Stimulated activated CD4-positive, alpha-beta T cell treated with anti-CD3 and anti-CD28 coated beads, Interleukin-4, amount 100 ng/mL, for 48 hours (primary cell): ENCODE data around the gene MYLK4.
"Not testable (repeated sequence)": the region's sequence is repeated elsewhere in the genome, so short reads cannot be mapped to it uniquely, and the experiment has no call there.

Source experiments
- DNase-seq, 2 donors: peaks; one replicate each; pipeline ENCODE4 v3.0.0-alpha.2; 2020; ENCODE audit warnings: low read depth in 2 of 2

The MYLK4 gene

DNA sequence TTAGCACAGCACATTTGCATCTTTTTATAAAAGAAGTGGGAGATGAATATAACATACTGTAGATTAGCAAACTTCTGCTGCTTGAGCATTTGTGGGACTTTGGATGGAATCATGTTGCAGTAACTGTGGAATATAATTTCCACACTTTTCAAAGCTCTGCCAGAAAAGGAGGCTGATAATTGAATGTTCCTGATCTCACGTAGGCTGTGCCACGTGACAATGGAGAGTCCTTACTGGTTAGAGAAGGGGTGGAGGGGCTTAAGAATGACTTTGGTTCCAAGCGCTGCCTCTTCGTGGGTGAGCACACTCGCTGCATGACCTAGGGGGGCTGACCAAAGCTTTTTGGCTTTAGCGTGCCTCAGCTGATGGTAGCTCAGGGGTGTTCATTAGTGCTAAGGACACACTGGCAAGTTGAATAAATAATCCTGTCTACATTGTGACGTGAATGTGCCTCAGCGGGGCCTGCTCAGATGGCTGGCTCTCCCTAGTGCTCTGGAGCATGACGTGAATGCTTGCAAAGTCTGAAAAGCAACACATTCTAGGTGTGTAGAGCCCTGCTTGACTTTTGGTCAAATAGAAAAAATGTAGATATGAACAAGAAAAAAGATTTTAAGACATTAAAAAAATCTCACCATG lies 29.5 kb upstream of the MYLK4 start:
- DNase-seq, result no peak

DNA sequence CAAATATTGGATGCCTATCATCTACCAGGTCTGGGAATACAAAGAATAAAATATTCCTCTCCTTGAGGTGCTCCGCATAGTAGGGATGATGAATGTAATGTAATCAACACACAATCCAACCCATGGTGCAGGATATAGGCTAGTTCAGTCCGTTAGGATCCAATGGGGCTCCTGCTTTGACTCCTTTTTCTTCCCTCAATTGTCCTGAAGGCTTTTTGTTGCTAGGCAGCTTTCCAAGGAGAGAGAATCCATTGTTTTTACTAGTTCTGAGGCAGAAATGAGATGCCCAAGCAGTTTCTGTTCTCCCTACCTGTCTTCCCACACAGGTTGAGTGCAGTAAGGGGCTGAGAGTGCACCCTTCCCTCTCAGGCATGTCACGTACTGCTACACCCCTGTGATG lies 26.5 kb upstream of the MYLK4 start:
- no peak for DNase-seq

DNA sequence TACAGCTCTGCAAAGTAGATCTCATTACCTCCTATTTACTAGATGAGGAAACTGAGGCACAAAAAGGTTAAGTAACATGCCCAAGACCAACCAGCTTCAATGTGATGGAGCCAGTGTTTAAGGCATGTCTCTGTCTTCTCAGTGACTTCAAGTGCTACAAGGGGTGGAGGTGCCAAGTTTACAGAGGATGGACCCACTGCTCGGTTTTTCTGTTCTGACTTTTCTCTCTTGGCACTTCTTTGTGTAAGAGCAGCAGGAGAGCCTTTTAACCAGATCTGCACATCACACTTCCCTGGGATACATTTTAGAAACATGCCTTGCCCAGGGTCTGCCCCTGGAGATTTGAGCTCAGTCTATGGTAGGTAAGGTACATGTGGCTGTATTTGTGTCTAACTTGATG lies 24.3 kb upstream of the MYLK4 start:
- DNase-seq, result no peak

GRCh38 chr6:2773449-2773848 lies 22.7 kb upstream of the MYLK4 start:
- no peak for DNase-seq

GRCh38 chr6:2772840-2773239 lies 22.1 kb upstream of the MYLK4 start:
- no peak for DNase-seq

DNA sequence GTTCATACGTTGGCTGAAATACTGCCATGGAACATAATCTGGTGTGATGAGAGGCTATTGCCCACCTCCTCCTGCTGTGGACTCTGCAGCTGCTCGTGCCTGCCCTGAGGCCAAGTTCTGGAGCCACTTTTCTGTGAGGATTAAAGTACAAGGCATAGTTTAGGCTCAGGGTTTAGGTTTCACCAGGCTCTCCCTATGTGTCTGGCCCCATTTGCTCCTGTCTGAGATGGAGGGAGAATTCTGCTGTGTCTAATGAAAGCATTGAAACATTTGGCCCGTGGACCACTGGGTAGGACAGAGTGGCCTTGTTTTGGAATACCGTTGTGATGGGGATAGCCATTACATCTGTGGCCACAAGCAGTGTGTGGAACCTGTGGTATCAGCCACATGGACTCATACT lies 20.4 kb upstream of the MYLK4 start:
- no peak for DNase-seq

DNA sequence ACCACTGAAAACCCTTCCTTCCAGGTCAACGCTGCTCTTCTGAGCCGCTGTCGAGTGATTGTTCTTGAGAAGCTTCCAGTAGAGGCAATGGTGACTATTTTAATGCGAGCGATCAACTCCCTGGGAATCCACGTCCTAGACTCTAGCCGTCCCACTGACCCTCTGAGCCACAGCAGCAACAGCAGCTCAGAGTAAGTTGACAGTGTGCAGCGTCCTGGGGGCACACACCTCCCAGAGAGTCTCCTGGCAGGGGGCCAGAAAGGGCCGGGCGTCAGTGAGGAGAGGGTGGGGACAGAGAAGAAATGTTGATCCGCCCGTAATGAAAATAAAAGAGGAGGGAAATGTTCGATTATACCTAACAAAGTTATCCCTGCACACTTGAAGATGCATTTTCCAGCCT lies 19.4 kb upstream of the MYLK4 start:
- DNase-seq, result no peak

DNA sequence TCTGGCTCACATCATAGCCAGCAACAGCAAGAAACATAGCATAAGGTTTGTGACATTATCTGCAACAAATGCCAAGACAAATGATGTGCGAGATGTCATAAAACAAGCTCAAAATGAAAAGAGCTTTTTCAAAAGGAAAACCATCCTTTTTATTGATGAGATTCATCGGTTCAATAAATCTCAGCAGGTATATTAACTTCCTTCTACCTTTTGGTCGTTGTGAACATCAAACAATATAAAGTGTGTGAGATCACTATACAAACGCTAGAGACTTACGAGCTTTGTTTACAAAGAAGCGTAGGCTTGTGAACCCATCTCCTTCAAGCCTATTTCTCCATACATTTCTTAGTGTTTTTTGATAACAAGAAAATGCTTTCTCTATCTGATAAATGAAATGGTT lies 18.0 kb upstream of the MYLK4 start:
- no peak for DNase-seq

DNA sequence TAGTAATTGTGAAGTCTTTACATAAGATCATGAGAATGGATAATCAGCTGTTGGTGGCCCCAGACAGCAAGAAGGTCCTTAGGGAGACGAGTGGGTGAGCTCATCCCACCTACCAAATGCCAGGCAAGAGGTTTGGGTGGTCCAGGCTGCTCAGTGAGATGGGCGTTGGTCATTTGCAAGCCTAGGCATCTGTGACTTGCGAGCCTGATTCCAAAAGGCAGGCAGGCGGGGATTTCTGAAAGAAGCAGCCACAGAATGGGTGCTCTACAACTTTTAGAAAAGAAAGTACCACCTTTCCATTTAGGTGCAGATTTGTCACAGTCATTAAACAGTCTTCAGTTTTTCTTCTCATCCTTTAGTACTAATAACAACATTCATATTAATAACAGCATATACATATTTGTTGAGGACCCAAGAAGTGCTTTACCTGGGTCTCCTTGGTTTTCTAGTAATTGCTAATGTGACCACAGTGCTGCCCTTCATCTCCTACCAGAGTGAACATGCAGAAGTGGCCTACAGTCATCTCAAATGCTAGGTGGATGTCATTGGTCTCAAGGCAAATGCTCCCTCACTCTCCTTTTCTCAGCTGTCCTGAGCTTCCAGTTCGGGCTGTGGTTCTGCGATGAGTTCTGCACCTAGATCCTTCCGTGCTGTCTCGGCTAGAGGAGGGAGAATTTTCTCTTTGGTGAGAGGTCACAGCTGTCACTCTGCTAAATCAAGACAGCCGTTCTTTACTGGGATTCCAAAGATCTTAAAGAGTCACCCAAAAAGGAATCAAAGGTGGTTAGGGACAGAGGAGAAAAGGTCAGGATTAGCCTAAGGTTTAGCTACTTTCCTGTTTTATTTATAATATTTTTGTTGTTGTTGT lies 17.2 kb upstream of the MYLK4 start:
- DNase-seq, result no peak

- DNase-seq, result no peak
These were observed 16.3 kb upstream of the MYLK4 start for GRCh38 chr6:2766767-2767656.

DNA sequence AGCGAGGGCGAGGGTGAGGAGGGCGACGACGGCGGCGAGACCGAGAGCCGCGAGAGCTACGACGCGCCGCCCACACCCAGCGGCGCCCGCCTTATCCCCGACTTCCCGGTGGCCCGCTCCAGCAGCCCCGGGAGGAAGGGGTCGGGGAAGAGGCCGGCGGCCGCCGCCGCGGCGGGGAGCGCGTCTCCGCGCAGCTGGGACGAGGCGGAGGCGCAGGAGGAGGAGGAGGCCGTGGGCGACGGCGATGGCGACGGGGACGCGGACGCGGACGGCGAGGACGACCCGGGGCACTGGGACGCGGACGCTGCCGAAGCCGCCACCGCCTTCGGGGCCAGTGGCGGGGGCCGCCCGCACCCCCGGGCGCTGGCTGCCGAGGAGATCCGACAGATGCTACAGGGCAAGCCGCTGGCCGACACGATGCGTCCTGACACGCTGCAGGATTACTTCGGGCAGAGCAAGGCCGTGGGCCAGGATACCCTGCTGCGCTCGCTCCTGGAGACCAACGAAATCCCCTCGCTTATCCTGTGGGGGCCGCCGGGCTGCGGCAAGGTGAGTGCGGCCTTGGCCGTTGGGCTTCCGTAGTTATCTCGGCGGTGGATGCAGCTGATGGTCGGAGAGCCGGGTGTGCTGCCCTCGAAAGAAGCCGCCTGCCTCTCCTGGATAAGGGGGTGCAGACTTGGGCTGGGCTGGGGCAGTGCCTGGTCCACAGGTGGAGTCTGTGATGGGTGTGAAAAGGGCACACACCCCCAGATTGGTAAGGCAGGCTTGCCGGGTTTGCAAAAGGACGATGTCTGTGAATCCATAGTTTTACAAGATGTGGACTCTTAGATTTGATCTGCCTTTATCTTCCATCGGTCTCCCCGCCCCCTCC lies 15.4 kb upstream of the MYLK4 start:
- DNase-seq, result peak; percentile 23 to 30

- peak; percentile 91 to 95 for DNase-seq
These were observed 14.6 kb upstream of the MYLK4 start, which contains the start of gene WRNIP1 for GRCh38 chr6:2765166-2765895. Gene WRNIP1 (plus strand): TSS chr6:2765393. CDS start chr6:2765623, 230 bp downstream.

- DNase-seq, result peak; percentile 27 to 44
These were observed 14.0 kb upstream of the MYLK4 start for GRCh38 chr6:2764610-2765165.

- no peak for DNase-seq
These were observed 13.3 kb upstream of the MYLK4 start for GRCh38 chr6:2763876-2764540.

GRCh38 chr6:2763345-2763841 lies 12.7 kb upstream of the MYLK4 start:
- no peak for DNase-seq

DNA sequence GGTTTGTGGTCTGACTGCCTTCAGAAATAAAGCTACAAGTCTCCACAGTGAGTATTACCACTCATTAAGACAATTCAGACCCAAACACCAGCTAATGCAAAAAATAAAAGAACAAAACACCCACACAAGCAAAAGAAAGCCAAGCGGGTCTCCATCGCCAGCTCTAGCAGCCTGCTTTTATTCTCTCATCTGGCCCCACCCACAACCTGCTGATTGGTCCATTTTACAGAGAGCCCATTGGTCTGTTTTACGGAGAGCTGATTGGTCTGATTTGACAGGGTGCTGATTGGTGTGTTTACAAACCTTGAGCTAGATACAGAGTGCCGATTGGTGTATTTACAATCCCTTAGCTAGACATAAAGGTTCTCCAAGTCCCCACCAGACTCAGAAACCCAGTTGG lies 12.1 kb upstream of the MYLK4 start:
- DNase-seq, result not testable (repeated sequence)

DNA sequence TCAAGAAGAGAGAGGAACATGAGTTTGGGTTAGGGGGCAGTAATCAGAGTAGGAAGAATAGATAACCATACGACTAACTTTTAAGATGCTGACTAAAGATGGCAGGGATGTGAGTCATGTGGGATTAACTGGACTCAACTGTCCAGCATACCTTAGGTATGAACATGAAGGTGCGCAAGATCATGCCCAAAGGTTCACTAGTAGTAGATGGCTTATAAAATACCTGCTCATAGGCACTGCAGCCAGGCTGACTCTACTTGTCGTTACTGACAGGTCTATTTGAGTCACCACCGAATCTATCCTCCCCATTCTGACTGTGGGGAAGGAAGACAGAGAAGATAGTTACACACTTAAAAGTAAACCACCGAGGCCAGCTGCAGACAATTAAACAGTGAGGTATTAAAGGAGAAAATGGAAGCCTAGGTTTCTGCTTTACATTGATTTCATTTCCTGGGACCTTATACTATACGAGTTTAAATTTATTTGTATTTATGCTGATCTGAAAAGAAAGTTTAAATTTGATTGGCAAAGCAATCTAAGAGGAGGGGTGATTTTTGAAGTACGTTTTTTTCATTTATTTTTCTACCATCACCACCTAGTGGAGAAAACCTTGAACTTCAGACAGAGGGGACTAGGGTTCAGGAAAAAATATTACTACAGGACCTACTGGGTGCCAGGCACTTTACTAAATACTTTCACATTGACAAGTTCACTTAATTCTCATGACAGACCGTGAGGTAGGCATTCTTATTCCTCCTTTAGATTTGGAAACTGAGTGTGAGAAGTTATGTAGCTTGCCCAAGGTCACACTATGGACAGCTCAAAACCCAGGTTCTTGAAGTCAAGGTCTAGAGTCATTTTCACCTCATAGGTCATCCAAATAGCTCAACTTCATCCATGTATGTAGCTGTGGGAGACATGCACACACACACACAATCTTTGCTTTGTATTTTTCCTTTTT lies 10.4 kb upstream of the MYLK4 start:
- no peak for DNase-seq

DNA sequence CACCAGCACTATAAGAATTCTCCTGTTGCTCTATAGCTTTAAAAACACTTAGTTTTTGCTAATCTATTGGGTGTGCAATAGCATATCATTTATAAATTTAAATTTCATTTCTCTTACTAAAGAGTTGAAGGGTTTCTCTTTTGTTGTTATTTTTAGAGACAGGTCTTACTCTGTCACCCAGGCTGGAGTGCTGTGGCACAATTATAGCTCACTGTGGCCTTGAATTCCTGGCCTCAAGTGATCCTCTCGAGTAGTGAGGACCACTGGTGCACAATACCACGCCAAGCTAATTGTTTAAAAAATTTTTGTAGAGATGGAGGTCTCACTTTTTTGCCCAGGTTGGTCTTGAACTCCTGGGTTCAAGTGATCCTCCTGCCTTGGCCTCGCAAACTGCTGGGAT lies 8.3 kb upstream of the MYLK4 start:
- DNase-seq, result no peak
